H54 (cell line): ENCODE data around the gene COL8A1.

Experiments used
- DNase-seq: peaks from one replicate; pipeline ENCODE4 v3.0.0; 2011; ENCODE audit warnings: low spot score, mixed read lengths; ENCODE audit not compliant: insufficient read length
- FAIRE-seq: peaks from 3 replicates; lab custom pipeline; 2011; peaks lifted over from hg19 to GRCh38; lab: Jason Lieb, UNC
- POLR2A ChIP-seq: IDR thresholded peaks from 2 replicates; pipeline ENCODE4 v1.6.1; 2011; ENCODE audit warnings: low read depth, mild to moderate bottlenecking, low read length

The COL8A1 gene

DNA sequence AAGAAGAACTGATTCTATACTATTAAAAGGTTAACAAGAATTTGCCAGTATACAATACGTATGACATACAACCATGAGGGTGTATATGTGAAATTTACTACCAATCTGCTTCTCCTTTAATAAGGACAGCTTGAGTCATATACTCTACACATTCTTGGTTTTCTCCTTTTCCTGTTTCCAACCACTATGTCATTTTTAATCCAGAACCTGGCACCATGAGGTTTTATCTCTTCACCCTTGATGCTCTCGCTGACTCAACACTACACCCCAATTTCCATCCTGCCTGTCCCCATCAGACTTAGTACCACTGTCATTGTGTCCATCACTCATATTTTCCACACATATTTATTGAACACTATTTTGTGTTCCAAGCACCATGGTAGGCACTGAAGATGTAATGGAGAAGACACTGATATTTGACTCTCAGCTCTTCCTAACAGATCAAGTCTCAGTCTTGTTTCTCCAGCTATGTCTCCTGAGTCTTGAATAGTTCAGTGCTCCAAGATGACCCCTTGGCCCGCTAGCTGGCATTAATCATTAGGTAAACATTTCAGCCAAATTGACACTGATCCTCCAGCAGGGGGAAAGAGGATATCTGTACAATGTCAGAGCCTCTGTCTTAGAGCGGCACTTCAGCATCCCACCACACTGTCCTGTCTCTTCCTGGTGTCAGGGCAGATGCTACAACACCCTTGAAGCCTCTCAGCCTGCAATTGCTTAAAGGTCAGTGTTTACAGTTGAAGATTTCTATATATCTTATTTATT lies 11.2 kb upstream of the COL8A1 start:
- no peak for TF ChIP-seq POLR2A
- DNase-seq (no peak), FAIRE-seq (no peak)

DNA sequence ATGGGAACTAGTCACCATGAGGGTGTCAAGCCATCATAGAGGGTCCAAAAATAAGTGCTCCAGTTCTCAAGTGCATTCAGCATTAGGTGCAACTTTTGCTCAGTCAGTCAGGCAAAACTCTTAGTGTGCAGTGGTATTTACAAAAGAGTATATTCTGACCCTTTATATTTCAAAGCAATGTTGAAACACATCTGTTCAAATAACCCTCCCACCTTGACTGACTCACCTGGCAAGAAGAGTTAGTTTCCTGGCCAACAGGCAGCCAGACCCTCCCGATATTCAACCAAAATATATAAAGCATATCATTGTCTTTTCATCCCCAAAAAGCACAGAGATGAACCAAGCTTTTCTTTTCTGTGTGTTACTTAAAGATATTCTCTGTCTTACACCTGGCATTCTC lies 7.6 kb upstream of the COL8A1 start:
- TF ChIP-seq POLR2A: no peak
- FAIRE-seq: no peak
- DNase-seq: no peak

DNA sequence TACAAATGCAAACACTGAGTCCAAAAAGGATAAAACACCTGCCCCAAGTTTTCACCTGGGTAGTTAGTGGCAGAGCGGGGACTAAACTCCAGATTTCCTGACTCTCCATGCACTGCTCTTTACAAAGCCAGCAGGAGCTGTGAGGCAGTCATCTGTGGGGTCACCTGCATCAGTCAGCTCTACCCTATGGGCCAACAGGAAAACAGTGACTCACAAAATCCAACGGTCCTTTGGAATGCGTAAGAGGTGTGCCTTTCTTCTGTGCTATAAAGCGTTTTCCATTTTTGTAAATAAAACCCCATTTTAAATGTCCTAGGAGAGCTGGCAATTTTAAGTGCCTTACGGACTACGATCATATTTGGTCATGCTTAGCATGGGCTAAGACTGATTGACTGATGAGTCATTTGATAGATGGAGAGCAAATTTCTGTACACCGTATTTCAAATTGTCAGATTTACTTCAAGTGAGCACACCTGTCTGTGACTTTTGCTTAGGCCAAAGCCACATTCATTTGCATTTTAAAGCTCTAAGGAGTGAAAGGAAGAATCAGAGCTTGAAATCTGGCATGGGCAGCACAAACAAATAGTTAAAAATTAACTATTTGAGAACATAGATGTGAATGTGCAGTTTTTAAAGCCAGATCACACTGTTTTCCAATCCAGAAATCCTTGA lies 4.4 kb upstream of the COL8A1 start:
- no peak for TF ChIP-seq POLR2A
- FAIRE-seq (no peak), DNase-seq (no peak)

DNA sequence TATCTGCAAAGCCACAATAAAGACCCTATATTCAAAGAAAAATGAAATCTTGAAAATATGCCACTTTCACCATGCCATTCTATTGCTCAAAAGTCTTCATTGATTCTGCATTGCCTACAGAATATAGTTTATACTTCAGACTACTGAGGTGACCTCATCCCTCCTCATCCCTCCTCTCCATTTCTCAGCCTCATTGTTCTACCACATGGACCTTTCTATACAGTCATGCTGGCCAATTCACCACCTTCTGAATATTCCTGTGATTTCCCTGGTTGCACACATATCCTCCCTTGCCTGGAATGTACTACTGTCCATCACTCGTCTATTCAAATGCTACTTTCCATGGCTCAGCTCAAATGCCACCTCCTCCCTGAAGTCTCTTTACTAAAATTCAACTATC lies 3.5 kb upstream of the COL8A1 start:
- no peak for TF ChIP-seq POLR2A
- DNase-seq (no peak), FAIRE-seq (peak; percentile 36)

DNA sequence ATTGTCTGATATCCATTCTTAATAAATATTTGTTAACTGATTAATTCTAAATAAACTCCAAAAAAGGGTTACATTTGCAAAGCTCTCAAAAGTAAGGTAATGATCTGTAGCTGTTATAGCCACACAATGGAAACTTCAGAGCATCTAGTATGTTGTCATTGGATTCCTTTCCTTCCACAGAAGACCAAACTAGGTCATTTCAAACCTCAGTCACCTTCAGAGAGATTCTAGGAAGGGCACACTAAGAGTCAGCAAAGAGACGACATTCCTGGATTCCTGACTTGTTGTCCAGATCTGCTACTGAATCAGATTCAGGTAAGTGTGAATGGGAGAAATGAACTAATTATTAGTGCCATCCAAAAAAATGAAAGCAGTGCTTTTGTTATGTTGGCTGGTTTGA lies 3.0 kb upstream of the COL8A1 start:
- FAIRE-seq (no peak), DNase-seq (no peak)
- no peak for TF ChIP-seq POLR2A

DNA sequence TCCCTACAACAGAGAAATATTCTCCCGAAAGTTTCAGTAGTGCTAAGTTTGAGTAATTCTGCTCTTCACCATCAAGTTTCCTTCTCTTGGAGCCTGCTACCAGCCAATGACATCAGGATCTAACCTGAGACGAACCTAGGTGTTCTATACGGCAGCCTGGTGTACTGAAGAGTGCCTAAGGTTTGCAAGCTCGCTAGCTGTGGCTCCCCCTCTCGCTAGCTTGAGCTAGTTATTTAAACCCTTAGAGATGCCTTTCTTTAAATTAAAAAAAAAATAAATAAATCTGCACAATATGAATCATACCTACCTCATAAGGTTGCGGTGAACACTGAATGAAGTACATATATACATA lies 1.4 kb upstream of the COL8A1 start:
- no peak for DNase-seq
- peak; percentile 11 for FAIRE-seq
- no peak for TF ChIP-seq POLR2A

DNA sequence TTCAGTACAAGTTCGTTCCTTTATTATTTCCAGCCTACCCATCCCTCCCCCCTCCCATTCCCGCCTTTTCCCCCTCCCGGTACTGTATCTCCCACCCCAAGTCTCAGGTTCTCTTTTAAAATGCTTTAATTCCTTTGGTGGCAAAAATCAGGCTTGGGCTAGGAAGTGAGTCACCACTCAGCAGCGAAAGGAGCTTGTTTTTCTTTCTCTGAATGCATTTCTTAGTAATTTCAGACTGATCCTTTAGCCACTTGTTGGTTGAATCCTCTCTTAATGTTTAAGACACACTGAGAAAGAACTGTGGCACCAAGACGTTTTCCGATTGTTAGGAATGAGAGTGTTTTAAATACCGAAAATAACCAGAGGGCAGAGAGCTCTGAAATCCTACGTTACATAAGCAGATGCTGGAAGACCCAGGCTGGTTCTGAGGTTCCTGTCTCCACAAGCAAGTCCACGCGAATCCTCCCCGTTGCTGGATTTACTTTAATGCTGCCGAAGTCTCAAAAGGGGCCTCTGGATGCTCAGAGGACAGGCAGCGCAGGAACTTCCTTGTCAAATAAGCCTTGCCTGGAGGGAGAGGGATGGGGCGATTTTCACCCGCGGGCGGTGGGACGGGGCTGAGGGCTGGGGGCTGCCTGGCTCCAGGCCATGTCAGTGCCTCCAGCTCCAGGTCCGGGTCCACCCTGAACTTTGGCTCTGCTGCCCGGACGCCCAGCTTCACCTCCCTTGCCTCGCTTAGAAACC lies 854 bp upstream of the COL8A1 start:
- FAIRE-seq (peak; percentile 45), DNase-seq (no peak)
- no peak for TF ChIP-seq POLR2A

DNA sequence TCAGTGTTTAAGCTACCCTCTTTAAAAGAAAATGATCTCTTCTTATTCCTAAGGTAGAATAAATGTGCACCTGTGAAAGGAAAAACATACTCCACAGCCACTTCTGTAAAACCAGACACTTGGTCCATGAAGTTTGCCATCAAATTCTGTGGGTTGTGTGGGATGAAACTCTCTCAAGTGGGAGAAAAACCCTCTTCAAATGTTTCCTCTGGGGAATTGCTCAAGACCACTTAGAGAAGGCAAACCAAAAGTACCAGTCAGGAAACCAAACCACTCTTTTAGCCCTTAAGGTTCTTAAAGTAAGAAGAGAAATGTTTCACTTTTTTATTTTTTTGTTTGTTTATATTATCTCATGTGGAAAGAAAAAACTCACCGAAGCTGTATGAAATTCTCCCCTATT lies 1.2 kb downstream of the COL8A1 start:
- no peak for TF ChIP-seq POLR2A
- DNase-seq: no peak
- no peak for FAIRE-seq

DNA sequence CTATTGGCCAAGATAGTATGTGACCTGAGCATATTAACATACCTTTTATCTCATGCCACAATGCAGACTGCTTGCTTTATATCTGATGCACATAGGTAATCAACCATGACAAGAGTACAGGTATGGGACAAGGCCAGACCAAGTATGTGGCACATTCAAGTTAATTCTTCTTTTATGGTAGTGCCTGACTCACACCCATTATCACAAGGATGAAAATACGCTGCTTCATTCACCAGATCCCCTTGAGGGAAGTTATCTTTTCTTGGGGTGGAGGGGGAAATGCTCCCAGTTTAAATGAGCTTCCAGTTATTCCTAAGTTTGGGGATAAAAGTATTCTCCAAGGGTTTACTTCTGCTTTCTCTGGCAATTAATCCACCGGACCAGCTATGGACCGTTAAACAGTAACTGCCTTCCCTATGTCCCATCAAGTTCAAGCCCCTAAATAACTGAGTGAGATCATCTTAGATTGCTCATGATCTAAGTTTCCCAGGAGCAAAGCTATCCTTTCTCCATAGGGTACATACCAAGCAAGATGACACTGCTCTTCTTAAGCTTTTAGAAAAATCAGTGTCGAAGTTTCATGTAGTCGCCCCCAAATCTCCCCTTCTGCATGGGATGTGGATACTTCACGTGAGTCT lies 1.9 kb downstream of the COL8A1 start:
- DNase-seq (no peak), FAIRE-seq (no peak)
- TF ChIP-seq POLR2A: no peak

DNA sequence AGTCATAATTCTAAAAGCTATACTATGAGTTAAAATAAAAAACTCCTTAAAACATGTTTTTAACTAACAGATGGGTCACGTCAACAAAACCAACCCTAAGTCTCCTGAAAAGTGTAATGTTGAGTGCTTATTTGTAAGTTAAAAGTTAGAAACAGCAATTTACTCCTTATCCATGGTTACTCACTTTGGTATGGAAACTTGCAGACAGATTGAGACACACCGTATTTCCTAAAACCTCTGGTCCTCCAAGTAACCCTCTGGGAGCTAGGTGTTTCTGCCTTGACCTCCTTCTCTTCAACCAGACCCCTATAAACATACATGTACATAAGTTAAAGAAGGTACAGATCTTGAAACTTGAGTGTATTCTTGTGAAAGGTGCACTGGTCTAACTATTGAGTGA lies 3.1 kb downstream of the COL8A1 start:
- FAIRE-seq: no peak
- DNase-seq: no peak
- no peak for TF ChIP-seq POLR2A

DNA sequence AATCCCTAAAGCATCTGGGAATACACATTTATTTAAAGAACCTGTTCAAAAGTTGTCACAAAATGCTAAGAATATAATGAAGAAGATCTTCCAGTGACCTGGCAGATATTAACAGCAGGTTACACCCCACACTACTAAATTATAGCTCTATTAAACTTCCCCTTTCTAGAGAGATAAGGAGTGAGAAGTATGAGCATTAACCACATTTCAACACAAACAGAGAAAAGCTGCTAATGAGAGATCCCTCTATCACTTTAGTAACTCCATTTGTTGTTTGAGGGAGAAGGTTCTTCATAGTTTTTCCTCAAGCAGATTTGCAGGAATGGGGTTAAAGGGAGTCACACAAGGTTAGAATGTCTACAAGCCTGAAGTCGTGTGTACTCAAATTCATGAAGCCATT lies 3.6 kb downstream of the COL8A1 start:
- FAIRE-seq: no peak

DNA sequence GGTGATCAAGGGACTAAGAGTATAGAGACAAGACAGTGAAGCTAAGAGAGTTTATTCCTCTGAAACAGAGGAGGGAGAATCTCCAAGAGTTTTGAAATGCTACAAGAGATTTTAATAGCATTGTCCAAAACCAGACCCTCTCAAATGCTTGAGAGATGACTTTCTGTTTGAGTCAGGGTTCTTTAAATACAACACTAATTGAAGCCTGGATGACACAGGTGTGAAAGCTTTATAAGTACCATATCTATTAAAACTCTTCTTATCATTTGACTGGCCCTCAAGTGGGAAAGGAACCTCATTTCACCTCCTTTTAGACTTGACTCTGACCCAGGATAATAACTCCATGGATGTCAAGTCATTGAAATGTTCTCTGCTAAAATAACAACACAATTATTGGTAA lies 5.6 kb downstream of the COL8A1 start:
- no peak for TF ChIP-seq POLR2A
- DNase-seq: no peak
- FAIRE-seq: no peak

More for the DNA sequence above, 3.6 kb downstream of the COL8A1 start:
- DNase-seq: no peak
- TF ChIP-seq POLR2A: no peak

DNA sequence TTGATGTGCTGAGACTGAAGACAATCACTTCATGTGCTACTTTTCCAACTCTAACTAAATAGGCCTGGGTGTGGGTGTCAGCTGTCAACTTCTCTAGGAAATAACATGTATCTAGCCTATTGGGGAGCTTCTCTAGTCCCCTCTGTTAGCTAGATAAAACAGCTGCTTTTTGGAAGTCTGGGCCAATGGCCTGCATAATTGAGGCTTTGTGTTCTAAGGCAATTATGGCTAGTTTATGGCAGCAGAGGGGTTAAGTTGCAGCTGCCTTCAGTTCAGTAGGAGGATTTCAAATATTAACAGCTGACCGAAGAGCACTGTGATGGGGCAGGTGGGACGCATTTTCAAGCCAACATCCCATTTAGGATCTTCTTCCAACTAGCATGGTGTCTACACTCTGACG lies 6.4 kb downstream of the COL8A1 start:
- no peak for TF ChIP-seq POLR2A
- DNase-seq (no peak), FAIRE-seq (no peak)

DNA sequence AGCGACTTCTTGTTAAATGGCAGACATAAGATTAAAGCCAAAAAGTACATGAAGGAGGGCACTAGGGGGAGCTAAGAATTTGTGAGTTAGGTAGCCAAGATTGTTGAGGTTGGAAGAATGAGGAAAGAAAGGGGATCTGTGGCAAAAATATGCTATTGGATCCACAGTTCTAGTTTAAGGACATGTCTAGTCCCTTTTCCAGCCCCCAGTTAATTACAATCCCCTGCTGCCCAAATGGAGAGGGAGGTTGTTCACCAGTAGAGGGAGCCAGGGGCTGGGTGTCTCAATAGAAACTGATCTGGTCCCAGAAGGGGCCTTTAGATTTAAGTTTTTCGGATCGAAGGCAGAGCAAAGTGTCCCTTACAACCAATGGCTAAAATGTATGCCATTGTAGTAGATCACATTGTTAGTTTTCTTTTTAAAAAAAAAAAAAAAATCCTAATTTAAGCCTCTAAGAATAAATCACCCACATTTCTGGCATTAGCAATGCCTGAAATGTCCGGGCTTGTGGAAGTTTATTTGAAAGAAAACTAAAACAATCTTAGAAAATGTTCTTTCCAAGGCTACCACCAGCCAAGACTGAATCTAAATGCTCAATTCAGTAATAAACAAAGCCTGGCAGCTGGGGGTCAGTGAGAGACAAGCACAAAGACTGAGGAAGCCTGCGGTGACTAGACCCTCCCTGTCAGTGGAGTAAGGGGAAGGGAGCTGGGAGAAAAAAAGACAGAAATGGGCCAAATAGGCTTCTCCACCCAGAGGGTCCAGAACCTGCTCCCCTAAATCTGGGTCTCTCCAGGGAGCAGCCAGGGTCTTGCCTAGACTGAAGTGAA lies 7.1 kb downstream of the COL8A1 start:
- no peak for TF ChIP-seq POLR2A
- FAIRE-seq (peak; percentile 78), DNase-seq (no peak)
